ELF-1 (cell line): ENCODE results near the gene FLAD1.
A peak's percentile ranks its signal among the peaks of the same experiment; 100 is the strongest.

Experiments
- DNase-seq: peaks from one replicate; pipeline ENCODE4 v3.0.0-alpha.2; 2016; ENCODE audit warnings: low read depth, low spot score

FLAD1 gene

GRCh38 chr1:155014709-155015508 lies 31.8 kb downstream of the FLAD1 start:
- no peak for DNase-seq

- no peak for DNase-seq
Observed at GRCh38 chr1:155015527-155016230, 32.5 kb downstream of the FLAD1 start.

GRCh38 chr1:155016231-155016831 lies 33.2 kb downstream of the FLAD1 start:
- no peak for DNase-seq

DNA sequence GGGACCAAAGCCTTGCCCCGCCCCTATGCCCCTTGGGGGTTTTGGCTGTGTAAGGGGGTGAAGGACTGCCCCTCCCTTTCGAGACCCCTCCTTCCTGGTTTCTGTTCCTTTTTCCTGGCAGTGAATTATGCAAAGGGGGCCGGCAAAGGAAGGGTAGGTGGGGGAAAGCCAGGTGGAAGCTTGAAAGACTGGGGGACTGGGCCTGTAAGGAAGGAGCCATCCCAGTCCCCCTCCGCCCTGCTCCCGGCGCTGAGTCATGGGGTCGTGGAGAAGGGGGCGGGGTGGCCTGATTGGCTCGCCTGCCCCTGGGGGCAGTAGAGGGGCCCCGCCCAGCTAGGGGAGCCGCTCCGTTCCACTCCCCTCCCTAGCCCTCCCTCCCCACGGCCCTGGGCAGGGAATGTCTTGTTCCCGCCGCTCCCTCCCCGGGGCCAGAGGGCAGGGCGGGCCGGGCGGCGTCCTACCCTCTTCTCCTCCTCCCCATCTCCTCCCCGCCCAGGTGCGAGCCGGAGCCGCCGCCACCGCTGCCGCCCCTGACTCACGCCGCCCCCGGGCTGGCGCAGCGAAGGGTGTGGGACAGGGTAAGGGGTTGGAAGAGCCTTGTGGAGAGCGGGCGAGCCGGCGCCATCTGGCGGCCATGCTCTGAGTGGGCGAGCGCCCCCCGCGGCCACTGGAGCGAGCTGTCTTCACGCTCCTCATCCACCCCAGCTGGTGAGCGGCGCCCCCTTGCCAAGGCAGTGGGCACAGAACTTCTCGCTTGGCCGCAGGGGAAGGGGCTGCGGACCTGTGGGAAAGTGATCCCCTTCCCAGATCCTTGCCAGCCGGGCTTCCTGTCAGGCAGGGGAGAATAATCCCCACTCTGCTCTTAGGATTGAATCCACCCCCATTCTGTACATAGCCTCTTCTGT lies 34.1 kb downstream of the FLAD1 start:
- peak; percentile 99 for DNase-seq

DNA sequence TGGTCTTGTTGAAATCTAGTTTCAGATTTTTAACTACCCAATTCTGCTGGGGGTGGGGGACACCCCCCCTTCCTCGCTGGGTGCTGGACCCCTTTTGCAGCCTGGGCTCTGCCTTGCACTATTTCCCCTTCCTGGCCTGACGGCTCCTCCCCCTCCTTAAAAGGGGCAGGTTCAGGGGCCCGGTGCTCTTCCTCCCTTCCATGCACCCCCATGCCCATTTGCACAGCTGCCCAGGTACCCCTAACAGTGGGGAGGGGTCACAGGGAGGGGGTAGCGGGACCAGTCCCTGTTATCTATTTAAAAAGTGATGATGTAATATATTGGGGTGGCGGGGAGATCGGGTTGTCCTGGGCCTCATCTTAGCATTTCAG lies 34.8 kb downstream of the FLAD1 start:
- no peak for DNase-seq

GRCh38 chr1:155018617-155019348 lies 35.6 kb downstream of the FLAD1 start:
- DNase-seq, result no peak

GRCh38 chr1:155019377-155020245 lies 36.5 kb downstream of the FLAD1 start:
- DNase-seq, result no peak

- peak; percentile 39 for DNase-seq
Observed at GRCh38 chr1:155022136-155022926, 39.2 kb downstream of the FLAD1 start.

DNA sequence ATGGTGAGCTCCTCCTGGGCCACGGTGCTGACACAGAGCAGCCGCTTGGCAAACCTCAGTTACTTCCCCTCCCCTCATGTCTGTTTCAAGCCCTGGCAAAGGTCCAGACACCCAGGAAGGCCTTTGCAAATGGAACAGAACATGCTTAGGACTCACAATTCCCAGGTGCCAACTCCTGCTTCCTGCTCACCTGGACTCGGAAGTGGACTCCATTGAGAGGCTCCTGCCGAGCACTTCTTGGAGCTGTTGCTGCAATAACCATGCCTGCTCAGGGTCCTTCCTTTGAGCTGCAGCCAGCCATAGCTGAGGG lies 39.7 kb downstream of the FLAD1 start:
- DNase-seq, result no peak

DNA sequence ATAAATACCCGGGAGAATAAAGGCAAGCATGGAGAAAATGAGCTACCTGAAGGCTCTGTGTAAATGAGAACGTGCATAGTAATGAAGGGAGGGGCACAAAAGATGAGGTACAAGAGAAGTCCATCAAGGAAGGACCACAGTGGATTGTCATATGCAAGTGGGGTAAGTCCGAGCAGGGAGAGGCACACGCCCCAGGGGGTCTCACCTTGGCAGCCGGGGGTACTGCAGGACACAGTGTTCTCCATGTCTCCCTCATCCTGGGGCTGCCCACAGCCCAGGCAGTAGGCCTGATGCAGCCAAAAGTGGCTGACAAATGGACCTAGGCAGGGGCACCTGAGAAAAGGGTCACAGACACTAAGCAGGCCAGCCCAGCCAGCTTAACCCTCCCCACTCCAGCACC lies 40.5 kb downstream of the FLAD1 start:
- no peak for DNase-seq

DNA sequence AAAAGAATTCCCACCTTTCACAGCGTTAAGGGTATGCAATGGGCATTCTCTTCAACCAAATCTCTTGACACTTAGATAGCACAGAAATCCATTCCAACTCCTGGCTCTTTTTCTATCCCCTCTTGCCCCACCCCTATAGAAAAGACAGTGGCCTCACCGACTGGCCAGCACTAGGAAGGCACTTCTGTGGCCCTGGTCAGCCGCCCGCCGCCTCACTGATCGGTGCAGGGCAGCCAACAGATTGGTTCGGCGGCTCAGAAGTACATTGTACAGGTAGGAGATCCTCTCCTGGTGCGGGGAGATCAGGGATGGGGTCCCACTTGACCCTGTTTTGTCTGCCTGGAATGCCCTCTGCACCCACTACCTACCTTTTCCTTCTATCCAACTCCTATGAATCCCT lies 41.2 kb downstream of the FLAD1 start:
- DNase-seq, result no peak

GRCh38 chr1:155026154-155026553 lies 43.0 kb downstream of the FLAD1 start:
- DNase-seq, result no peak

DNA sequence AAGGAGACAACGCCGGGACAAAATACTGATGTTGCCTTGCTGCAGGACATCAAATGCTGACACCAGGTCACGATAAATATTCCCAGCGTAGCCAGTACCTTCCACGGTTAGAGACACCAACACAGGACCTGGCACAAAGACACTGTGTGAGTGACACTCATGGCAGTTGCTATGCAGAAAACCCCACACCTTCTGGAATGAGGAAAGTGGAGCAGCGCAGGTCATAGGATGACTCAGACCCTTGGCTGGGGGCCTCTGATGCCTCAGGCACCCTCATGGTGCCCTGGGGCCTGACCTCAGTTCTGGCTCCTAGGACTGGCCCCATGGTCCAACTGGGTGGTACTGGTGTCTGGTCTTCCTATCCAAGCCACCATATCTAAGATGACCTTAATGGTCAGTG lies 43.4 kb downstream of the FLAD1 start:
- no peak for DNase-seq

- no peak for DNase-seq
Observed at GRCh38 chr1:155029513-155030242, 46.5 kb downstream of the FLAD1 start.

DNA sequence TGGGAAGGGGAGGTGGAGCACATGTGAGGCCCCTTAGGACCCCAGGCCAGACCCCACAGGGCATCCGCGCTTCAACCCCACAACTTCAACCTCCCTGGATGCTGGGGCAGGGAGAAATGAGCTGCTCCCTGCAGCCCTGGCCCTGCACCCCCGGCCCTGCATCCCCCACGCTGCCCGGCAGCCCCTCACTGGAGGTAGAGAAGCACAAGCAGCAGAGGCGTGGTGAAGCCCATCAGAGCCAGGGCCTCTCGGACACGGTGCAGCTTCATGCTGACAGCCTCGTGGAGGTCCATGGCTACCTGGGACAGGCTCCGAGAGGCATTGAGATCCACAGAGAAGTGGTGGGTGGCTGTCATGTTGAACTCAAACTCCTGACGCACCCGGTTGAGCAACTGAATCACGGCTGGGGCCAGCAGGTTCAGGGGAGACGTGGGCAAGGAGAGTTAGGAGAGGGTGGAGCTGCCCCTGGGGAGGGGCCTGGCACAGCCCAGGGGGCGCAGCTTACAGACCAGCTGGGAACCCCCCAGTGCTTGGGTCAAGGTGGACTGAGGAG lies 47.2 kb downstream of the FLAD1 start:
- no peak for DNase-seq

- DNase-seq, result no peak
Observed at GRCh38 chr1:155030899-155031298, 47.8 kb downstream of the FLAD1 start.

DNA sequence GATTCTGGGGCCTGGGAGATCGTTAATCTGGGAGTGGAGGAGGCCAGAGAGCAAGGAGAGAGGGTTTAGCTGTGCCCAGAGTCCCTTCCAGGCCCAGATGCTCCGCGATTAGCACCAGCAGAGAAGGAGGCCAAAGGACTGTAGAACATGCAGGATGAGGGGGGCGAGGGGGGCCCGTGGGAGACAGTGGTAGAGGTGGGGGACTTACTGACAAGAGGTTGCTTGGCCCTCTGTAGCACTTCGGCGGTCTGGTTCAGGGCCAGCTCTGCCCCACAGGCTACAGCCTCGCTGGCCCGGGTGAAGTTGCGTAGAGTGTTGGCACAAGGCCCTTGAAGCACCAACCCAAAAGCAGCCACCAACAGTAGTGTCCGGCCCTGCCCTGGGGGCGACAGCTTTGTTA lies 49.7 kb downstream of the FLAD1 start:
- no peak for DNase-seq

DNA sequence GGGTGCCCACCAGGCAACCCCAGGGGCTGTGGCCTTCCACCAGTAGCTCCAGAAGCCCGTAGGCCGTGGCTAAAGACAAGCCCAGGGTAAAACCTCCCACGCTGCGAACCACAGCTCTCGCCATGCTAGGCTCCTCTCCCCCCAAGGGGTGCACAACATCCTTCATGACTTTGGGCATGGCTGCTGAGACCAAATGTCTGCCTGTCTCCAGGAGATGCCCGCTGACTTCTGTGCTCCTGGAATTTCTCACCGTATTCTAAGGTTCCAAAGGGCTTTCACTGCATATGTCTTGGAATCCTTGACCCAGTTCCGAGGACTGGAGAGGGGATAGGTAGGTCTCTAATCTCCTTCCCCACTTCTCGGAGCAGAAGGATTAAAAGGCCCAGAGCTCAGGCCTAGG lies 50.4 kb downstream of the FLAD1 start, which contains the start of the genes DCST1 and DCST2:
DCST1 (plus strand) TSS at position 301 of the 400 bp plus-strand sequence. CDS start 213 bp downstream, outside the sequence.
DCST2 (minus strand) TSS at position 258 of the 400 bp plus-strand sequence; CDS start at position 178, 80 bp downstream.
- no peak for DNase-seq
